Loucy (cell line): ENCODE measurements around the gene IL36B.

Experiments used
- H2AFZ ChIP-seq: fragments of 200-600 bp; sonication (generic); 2 replicates; pipeline ENCODE4 v1.6.0; 2016; ENCODE audit warnings: antibody characterized with exemption, mild to moderate bottlenecking, low read length, moderate library complexity
- H3F3A ChIP-seq: fragments of 200-600 bp; 2 replicates; pipeline ENCODE4 v1.6.0; 2016; ENCODE audit warnings: antibody characterized with exemption, low read depth, mild to moderate bottlenecking
- H3K27me3 ChIP-seq: fragments of 200-600 bp; sonication (generic); 2 replicates; pipeline ENCODE4 v1.6.1; 2014; ENCODE audit warnings: low read length, mild to moderate bottlenecking; ENCODE audit not compliant: insufficient read depth, poor library complexity, severe bottlenecking
- H3K36me3 ChIP-seq: fragments of 200-600 bp; sonication (generic); 2 replicates; pipeline ENCODE4 v1.6.1; 2016; ENCODE audit warnings: low read length; ENCODE audit not compliant: insufficient read depth
- H3K4me1 ChIP-seq: fragments of 200-600 bp; sonication (generic); 2 replicates; pipeline ENCODE4 v1.5.1; 2014; ENCODE audit warnings: low read length, mild to moderate bottlenecking; ENCODE audit not compliant: insufficient read depth, poor library complexity, severe bottlenecking
- H3K4me2 ChIP-seq: fragments of 200-600 bp; sonication (generic); 2 replicates; pipeline ENCODE4 v1.6.0; 2014; ENCODE audit warnings: antibody characterized with exemption, low read length, low read depth, mild to moderate bottlenecking; ENCODE audit not compliant: poor library complexity, severe bottlenecking
- H3K4me3 ChIP-seq: fragments of 200-600 bp; sonication (generic); 2 replicates; pipeline ENCODE4 v1.5.1; 2014; ENCODE audit warnings: low read length, mild to moderate bottlenecking, mixed read lengths; ENCODE audit not compliant: poor library complexity, severe bottlenecking
- H3K79me2 ChIP-seq: fragments of 200-600 bp; sonication (generic); 2 replicates; pipeline ENCODE4 v1.6.1; 2014; ENCODE audit warnings: low read length; ENCODE audit not compliant: insufficient read depth
- H3K9ac ChIP-seq: fragments of 200-600 bp; sonication (generic); 2 replicates; pipeline ENCODE4 v1.6.0; 2014; ENCODE audit warnings: mild to moderate bottlenecking, low read depth, low read length, moderate library complexity; ENCODE audit not compliant: poor library complexity, severe bottlenecking
- H3K9me2 ChIP-seq: fragments of 200-600 bp; sonication (generic); replicated peaks from 2 replicates; pipeline ENCODE4 v1.6.1; 2016; ENCODE audit warnings: low read depth, low read length, mixed read lengths
- H3K9me3 ChIP-seq: fragments of 200-600 bp; sonication (generic); 2 replicates; pipeline ENCODE4 v1.6.1; 2014; ENCODE audit warnings: mild to moderate bottlenecking, antibody characterized with exemption, low read length, low read depth; ENCODE audit not compliant: insufficient read depth
- H4K20me1 ChIP-seq: fragments of 200-600 bp; sonication (generic); 2 replicates; pipeline ENCODE4 v1.6.0; 2014; ENCODE audit warnings: antibody characterized with exemption, low read length, mild to moderate bottlenecking; ENCODE audit not compliant: insufficient read depth, poor library complexity, severe bottlenecking
- CTCF ChIP-seq: fragments of 200-600 bp; sonication (generic); conservative IDR thresholded peaks from 2 replicates; pipeline ENCODE4 v1.5.1; 2014; ENCODE audit warnings: mild to moderate bottlenecking, antibody characterized with exemption, low read length
- EZH2phosphoT487 ChIP-seq: fragments of 200-600 bp; IDR thresholded peaks from 2 replicates; pipeline ENCODE4 v1.6.1; 2018; ENCODE audit warnings: antibody characterized with exemption, mild to moderate bottlenecking, moderate library complexity, borderline replicate concordance

IL36B gene

GRCh38 chr2:112997151-112997550 is 55.5 kb downstream of the IL36B start:
- H3K79me2 ChIP-seq, result no peaks in the 10 kb centered on the region
- no peaks in the 10 kb centered on the region for H3K36me3 ChIP-seq
- H3K9me2 ChIP-seq, result no peaks in the 10 kb centered on the region
- TF ChIP-seq EZH2phosphoT487, result no peak
- TF ChIP-seq CTCF, result no peak
- no peaks in the 10 kb centered on the region for H4K20me1 ChIP-seq
- H2AFZ ChIP-seq, result peak overlapping the region; percentile 84; the same call in 1 of the 2 replicates
- H3F3A ChIP-seq, result no peaks in the 10 kb centered on the region
- peak overlapping the region; percentile 65 for H3K4me3 ChIP-seq
- H3K4me1 ChIP-seq, result peaks cover 16% of the 10 kb centered on the region
- H3K9ac ChIP-seq, result peak overlapping the region; percentile 69
- peak overlapping the region; percentile 71 for H3K4me2 ChIP-seq
- peaks cover 7% of the 10 kb centered on the region; the same call in 1 of the 2 replicates for H3K9me3 ChIP-seq
- peaks cover 11% of the 10 kb centered on the region for H3K27me3 ChIP-seq

- no peak for TF ChIP-seq EZH2phosphoT487
- TF ChIP-seq CTCF, result no peak
- no peaks in the 10 kb centered on the region for H3F3A ChIP-seq
- peak overlapping the region; percentile 84 for H2AFZ ChIP-seq
- no peaks in the 10 kb centered on the region for H3K9me2 ChIP-seq
- H3K4me3 ChIP-seq, result peak overlapping the region; percentile 65
- peaks cover 7% of the 10 kb centered on the region; the same call in 1 of the 2 replicates for H3K9me3 ChIP-seq
- no peaks in the 10 kb centered on the region for H4K20me1 ChIP-seq
- no peaks in the 10 kb centered on the region for H3K36me3 ChIP-seq
- peaks cover 16% of the 10 kb centered on the region for H3K4me1 ChIP-seq
- no peaks in the 10 kb centered on the region for H3K79me2 ChIP-seq
- peaks cover 11% of the 10 kb centered on the region for H3K27me3 ChIP-seq
- H3K4me2 ChIP-seq, result peak overlapping the region; percentile 71
- peak overlapping the region; percentile 69 for H3K9ac ChIP-seq
Measured at GRCh38 chr2:112996635-112997034, 56.0 kb downstream of the IL36B start.

GRCh38 chr2:112995346-112995920 is 57.2 kb downstream of the IL36B start:
- Histone ChIP-seq H3K9ac (no peak overlapping the region), H4K20me1 (no peaks in the 10 kb centered on the region), H2AFZ (no peak overlapping the region), H3K79me2 (no peaks in the 10 kb centered on the region), H3K9me2 (no peaks in the 10 kb centered on the region), H3K9me3 (peaks cover 4% of the 10 kb centered on the region; the same call in 1 of the 2 replicates), H3K4me3 (no peak overlapping the region), H3F3A (no peaks in the 10 kb centered on the region), H3K4me1 (peaks cover 16% of the 10 kb centered on the region), H3K36me3 (no peaks in the 10 kb centered on the region), H3K27me3 (peaks cover 11% of the 10 kb centered on the region), H3K4me2 (no peak overlapping the region)
- no peak for TF ChIP-seq CTCF
